Limb (tissue), 2 donors: ENCODE data around the gene KCNJ10.

Source experiments
- DNase-seq, 2 donors: peaks; one replicate each; pipeline ENCODE4 v3.0.0-alpha.2; 2016; ENCODE audit errors: extremely low spot score in 2 of 2

KCNJ10 gene

DNA sequence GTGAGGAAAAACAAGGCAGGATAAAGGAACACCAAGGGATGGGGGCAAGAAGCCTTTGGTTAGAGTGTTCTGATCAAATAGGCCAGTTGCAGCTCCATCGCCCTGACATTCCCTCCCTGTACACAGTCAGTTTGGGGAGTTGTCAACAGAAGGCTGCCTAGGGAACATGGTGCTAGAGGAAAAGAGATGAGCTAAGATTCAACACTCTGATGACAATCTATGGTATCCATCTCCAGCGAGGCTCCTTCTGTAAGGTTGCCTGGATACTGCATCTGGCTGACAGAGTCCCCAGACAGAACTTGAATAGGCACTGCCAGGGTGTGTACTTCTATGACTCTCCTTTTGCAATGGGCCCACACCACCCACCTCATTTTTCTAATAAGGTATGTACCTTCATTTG, 104.7 kb downstream of the KCNJ10 start:
- no peak for DNase-seq

DNA sequence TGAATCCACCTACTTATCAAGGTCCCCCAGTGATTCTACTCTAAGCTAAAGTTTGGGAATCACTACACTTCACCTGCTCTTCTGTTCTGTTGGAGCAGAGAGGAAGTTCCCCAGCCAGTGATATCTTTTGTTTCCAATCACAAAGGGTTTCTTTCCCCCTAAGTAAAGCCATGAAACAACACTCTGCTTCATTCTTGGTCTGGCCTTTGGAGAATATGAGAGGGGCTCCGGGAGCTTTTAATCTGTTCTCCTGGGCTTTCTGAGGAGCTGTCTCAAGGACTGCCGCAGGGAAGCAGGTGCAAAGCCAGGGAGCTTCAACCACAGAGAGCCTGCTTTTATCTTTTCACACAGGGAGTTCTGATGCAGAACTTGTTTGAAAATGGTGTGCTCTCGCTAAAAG, 105.8 kb downstream of the KCNJ10 start:
- DNase-seq: no peak

DNA sequence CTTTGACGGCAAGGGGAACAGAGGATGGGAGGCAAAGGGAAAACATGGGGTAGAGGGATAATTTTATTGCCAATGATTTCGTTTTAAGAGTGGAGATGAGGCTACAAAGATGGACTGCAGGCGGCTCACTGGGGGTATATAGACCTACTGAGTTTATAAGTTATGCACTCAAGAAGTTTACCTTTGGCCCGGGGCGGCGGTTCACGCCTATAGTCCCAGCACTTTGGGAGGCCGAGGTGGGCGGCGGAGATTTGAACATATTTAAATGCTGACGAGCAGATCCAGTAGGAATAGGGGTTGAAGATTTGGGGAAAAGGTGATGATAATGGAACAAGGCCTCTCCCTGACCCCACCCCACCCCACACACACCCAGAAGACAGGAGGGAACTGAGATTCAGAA, 107.8 kb downstream of the KCNJ10 start:
- DNase-seq: peak in 1 of 2 donors; percentile 8

- peak in 1 of 2 donors; percentile 12 for DNase-seq
Measured at GRCh38 chr1:159961636-159962035, 108.3 kb downstream of the KCNJ10 start.

GRCh38 chr1:159960721-159961381, 109.1 kb downstream of the KCNJ10 start:
- DNase-seq: peak; percentile 24 to 53

- peak in 1 of 2 donors; percentile 19 for DNase-seq
Measured at GRCh38 chr1:159959451-159959850, 110.5 kb downstream of the KCNJ10 start.

DNA sequence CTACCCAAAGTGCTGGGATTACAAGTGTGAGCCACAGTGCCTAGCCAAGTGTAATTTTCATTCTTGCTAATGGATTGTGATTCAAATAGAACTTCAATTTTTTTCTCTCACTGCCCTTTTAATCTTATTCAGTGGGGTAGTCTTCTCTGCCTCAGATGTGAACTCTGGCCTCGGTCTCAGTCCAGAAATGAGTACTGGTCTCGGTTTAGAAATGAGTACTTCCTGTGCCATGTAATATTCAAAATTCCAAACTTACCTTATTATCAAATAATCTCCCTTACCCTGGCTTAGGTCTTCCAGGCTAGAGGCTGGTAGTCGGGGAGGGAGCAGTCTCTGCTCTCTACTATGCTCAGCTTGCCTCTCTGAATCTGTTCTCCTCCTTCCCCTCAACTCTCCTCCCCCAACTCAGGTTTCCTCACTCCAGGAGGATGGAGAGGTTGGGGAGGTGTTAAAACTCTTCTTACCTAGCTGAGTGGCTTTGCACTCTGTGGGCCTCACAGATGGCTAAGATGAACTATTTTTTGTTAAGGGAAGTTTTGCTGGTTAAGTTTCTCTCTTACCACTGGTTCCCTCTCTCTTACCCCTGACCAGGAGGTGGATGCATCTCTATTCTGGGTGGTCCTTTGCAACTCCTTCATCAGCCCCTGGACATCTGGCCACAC, 111.1 kb downstream of the KCNJ10 start:
- peak in 1 of 2 donors; percentile 2 for DNase-seq

GRCh38 chr1:159957824-159958268, 112.1 kb downstream of the KCNJ10 start:
- peak in 1 of 2 donors; percentile 19 for DNase-seq

DNA sequence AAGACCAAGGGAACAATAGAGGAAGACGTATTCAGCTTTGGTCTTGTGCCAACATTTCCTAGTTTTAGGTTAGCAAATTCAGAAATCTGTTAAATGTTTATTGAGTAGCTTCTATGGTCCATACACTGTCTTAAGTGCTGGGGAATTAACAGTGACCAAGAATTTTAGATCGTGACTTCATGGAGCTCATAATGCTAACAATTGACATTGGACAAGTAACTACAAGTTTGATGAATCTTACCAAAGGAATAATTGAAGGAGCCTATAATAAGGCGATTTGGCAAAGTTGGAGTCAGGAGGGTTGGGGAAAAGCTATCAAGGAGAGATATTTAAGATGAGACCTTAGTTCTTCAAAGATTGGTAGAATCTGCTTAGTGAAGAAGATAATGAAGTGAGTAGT, 114.5 kb downstream of the KCNJ10 start:
- no peak for DNase-seq

- peak in 1 of 2 donors; percentile 12 for DNase-seq
Measured at GRCh38 chr1:159953536-159954515, 116.1 kb downstream of the KCNJ10 start, which contains the start of gene SLAMF9. TSS of gene SLAMF9 (minus strand) at chr1:159954237. CDS start at chr1:159954137, 100 bp downstream.

DNA sequence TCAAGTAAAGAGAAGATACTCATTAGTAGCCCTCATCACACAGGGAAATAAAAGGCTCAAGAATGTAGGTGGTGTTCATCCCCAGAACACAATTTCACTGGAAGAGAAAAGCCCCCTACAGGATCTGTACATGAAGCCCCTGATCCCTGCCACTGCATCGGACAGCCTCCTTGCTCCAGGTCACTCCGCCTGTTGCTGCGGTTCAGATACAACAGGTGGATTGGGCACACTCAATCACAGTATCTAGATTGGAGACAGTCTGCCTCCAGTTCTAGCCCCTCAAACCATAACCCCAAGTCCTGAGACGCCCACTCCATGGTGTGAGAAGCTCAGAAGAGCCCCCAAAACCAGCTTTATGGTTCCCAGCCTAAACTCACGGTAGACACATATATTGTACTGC, 117.0 kb downstream of the KCNJ10 start:
- DNase-seq: peak in 1 of 2 donors; percentile 2

GRCh38 chr1:159951551-159951950, 118.4 kb downstream of the KCNJ10 start:
- DNase-seq: peak in 1 of 2 donors; percentile 2

GRCh38 chr1:159951016-159951415, 118.9 kb downstream of the KCNJ10 start:
- DNase-seq: no peak

GRCh38 chr1:159949981-159950381, 120.0 kb downstream of the KCNJ10 start:
- DNase-seq: no peak

- no peak for DNase-seq
Measured at GRCh38 chr1:159949123-159949522, 120.8 kb downstream of the KCNJ10 start.
